ENCODE results near the gene CFL2.

The CFL2 gene

GRCh38 chr14:34668111-34668510 is 46.3 kb downstream of the CFL2 start:
- no peak for DNase-seq

- DNase-seq: no peak
Observed at GRCh38 chr14:34667007-34667406, 47.4 kb downstream of the CFL2 start.

DNA sequence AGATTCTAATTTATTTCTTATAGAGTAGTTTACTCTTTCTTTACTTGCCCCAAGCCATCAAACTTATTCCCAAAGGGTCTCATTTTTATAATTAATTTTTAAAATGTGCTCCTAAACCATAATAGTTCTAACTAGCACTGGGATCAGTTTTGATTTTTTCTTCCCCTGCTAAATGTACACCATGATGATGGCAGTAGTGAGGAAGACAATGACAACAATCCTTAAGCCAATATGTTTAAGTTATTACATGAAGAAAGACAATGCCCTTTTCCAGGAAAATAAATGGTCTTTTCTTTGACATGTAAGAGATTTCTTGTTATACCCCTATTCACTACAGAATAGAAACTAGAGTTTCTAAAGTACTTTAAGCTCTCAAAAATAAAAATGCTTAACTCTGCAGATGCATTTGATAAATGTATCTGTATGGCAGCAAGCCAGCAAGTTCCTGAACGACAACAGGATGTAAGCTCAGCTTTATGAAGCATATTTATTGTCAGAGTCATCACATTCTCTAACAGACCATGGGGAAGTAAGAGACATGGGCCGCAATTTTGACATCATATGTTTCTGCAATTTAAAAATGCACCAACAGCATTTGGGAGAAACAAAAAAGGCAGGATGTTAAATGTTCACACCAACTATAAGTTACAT is 48.5 kb downstream of the CFL2 start:
- DNase-seq: no peak

GRCh38 chr14:34662561-34663088 is 51.8 kb downstream of the CFL2 start:
- DNase-seq: no peak

DNA sequence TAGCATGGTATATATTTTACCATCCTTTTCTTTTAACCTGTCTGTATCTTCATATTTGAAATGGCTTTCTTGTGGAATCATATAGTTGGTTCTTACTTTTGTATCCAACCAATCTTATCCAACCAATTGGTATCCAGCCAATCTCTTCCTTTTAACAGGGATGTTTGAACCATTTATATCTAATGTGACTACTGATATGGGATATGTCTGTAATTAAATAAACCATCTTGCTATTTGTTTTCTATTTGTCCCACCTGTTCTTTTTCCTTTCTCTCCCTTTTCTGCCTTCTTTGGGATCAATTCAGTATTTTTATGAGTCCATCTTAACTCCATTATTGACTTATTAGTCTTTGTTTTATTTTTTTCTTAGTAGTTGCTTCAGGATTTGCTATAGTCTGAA is 53.6 kb downstream of the CFL2 start:
- no peak for DNase-seq
